K562 (cell line): ENCODE data around the gene OTOGL. TPM values are rescaled to one million over a fixed set of nuclear protein-coding genes. Genes with fewer than 3 reads are reported as not detected.

Source experiments
- ATAC-seq: fragments of 200-7000 bp; cut with Tn5 transposase; 3 replicates; pipeline ENCODE4 v1.9.1; 2020; ENCODE audit warnings: moderate library complexity
- BruUV-seq: library from RNA; stranded (reverse); fragments of 400-500 nt; replicated peaks from 2 replicates; lab custom pipeline; 2021; lab: Mats Ljungman, UMichigan
- CTCF ChIA-PET: fragments of 300-600 bp; formaldehyde crosslinking; extraction: SDS; loops from one replicate; lab custom pipeline; 2021; ENCODE audit warnings: low intra/inter-chr PET ratio; lab: Yijun Ruan, JAX
- POLR2A ChIA-PET: fragments of 300-600, 350-650 bp; sonication (Branson Sonifier 250); formaldehyde crosslinking; extraction: SDS; loops from one replicate; lab custom pipeline; 2021; ENCODE audit warnings: antibody characterized with exemption, inconsistent platforms; lab: Yijun Ruan, JAX
- DNase-seq, 4 experiments: peaks; one replicate each; pipeline versions ENCODE4 v3.0.0 to v3.0.0-alpha.2; 2011 to 2018; ENCODE audit warnings: low spot score in 3 of 4, mixed read lengths in 3 of 4; ENCODE audit errors: extremely low read depth in 1 of 4
- FAIRE-seq: peaks from 2 replicates; lab custom pipeline; 2011; peaks lifted over from hg19 to GRCh38; lab: Jason Lieb, UNC
- H2AFZ ChIP-seq: 2 replicates; pipeline ENCODE4 v1.6.0; 2011; ENCODE audit warnings: low read depth, low read length, control low read depth, inconsistent platforms
- H3K27ac ChIP-seq: fragments of 200-600 bp; 3 replicates; pipeline ENCODE4 v1.8.0; 2011; ENCODE audit warnings: low read depth, mild to moderate bottlenecking, control low read depth, inconsistent platforms, low read length, moderate library complexity, mixed read lengths; ENCODE audit errors: extremely low read depth
- H3K27me3 ChIP-seq, 2 experiments: fragments of 300-600 bp in 1 of 2; 2 replicates in 1 of 2; 3 replicates in 1 of 2; pipeline versions ENCODE4 v1.6.0 to v1.8.0; 2011; ENCODE audit warnings: inconsistent platforms in 2 of 2, low read length in 2 of 2, mild to moderate bottlenecking in 1 of 2, mixed read lengths in 1 of 2, moderate library complexity in 1 of 2; ENCODE audit not compliant: control insufficient read depth in 2 of 2, insufficient read depth in 2 of 2
- H3K36me3 ChIP-seq: fragments of 300-600 bp; 3 replicates; pipeline ENCODE4 v1.8.0; 2011; ENCODE audit warnings: mild to moderate bottlenecking, low read length, inconsistent platforms; ENCODE audit not compliant: control insufficient read depth, insufficient read depth
- H3K4me1 ChIP-seq, 2 experiments: fragments of 200-600 bp in 1 of 2; replicated peaks in 1 of 2; 2 replicates in 1 of 2; 3 replicates in 1 of 2; pipeline versions ENCODE4 v1.5.1 to v1.8.0; 2011; ENCODE audit warnings: inconsistent platforms in 2 of 2, low read length in 2 of 2, mild to moderate bottlenecking in 1 of 2, mixed read lengths in 1 of 2, moderate library complexity in 1 of 2; ENCODE audit not compliant: control insufficient read depth in 2 of 2, insufficient read depth in 2 of 2
- H3K4me2 ChIP-seq: 2 replicates; pipeline ENCODE4 v1.6.1; 2011; ENCODE audit warnings: low read length, control low read depth, inconsistent platforms, mixed read lengths; ENCODE audit not compliant: insufficient read depth
- H3K4me3 ChIP-seq: fragments of 200-600 bp; sonication (generic), shearing (Covaris generic); 2 replicates; pipeline ENCODE4 v1.5.1; 2016; ENCODE audit warnings: control low read depth, inconsistent platforms
- H3K79me2 ChIP-seq: fragments of 200-600 bp; 3 replicates; pipeline ENCODE4 v1.8.0; 2011; ENCODE audit warnings: low read length, inconsistent platforms; ENCODE audit not compliant: control insufficient read depth, insufficient read depth
- H3K9ac ChIP-seq, 2 experiments: 2 replicates each; pipeline versions ENCODE4 v1.6.0 to v1.6.1; 2011; ENCODE audit warnings: low read depth in 2 of 2, low read length in 2 of 2, control low read depth in 1 of 2, inconsistent platforms in 1 of 2, mild to moderate bottlenecking in 1 of 2, mixed read lengths in 1 of 2; ENCODE audit not compliant: insufficient read depth in 1 of 2
- H3K9me1 ChIP-seq: one replicate; pipeline ENCODE4 v1.6.0; 2011; ENCODE audit warnings: inconsistent platforms, mild to moderate bottlenecking, low read length, moderate library complexity; ENCODE audit not compliant: control insufficient read depth, insufficient read depth
- H3K9me3 ChIP-seq: replicated peaks from 2 replicates; pipeline ENCODE4 v1.5.1; 2011; ENCODE audit warnings: low read depth, low read length, inconsistent platforms; ENCODE audit not compliant: control insufficient read depth, insufficient read depth
- H4K20me1 ChIP-seq: replicated peaks from 2 replicates; pipeline ENCODE4 v1.6.1; 2011; ENCODE audit warnings: low read length, inconsistent platforms, mixed read lengths; ENCODE audit not compliant: control insufficient read depth, insufficient read depth
- BRCA1 ChIP-seq, 2 experiments: fragments of 450-650 bp in 1 of 2; sonication (generic) in 1 of 2; formaldehyde crosslinking in 1 of 2; IDR thresholded peaks; 2 replicates each; pipeline versions ENCODE4 v1.5.0 to v1.6.1; 2017 to 2020; ENCODE audit warnings: mild to moderate bottlenecking in 1 of 2, missing genetic modification reagents in 1 of 2
- CBFA2T2 ChIP-seq: fragments of 450-650 bp; conservative IDR thresholded peaks from 2 replicates; pipeline ENCODE4 v1.6.1; 2017; ENCODE audit warnings: mild to moderate bottlenecking
- GTF2E2 ChIP-seq: fragments of 200-800 bp; sonication (Bioruptor generic); IDR thresholded peaks from 2 replicates; pipeline ENCODE4 v1.6.1; 2016; ENCODE audit warnings: missing genetic modification characterization, missing compliant biosample characterization
- NCOR1 ChIP-seq: fragments of 450-650 bp; IDR thresholded peaks from 2 replicates; pipeline ENCODE4 v1.6.1; 2016; ENCODE audit warnings: mild to moderate bottlenecking, moderate library complexity
- NFIC ChIP-seq: fragments of 450-650 bp; IDR thresholded peaks from 2 replicates; pipeline ENCODE4 v1.6.1; 2017; ENCODE audit warnings: mild to moderate bottlenecking, inconsistent platforms
- NFXL1 ChIP-seq: fragments of 450-650 bp; formaldehyde crosslinking; IDR thresholded peaks from 2 replicates; pipeline ENCODE4 v1.4.0; 2021; ENCODE audit warnings: mild to moderate bottlenecking
- POLR2B ChIP-seq: fragments of 450-650 bp; IDR thresholded peaks from 2 replicates; pipeline ENCODE4 v1.6.1; 2018; ENCODE audit warnings: low read depth; ENCODE audit not compliant: partially characterized antibody
- ZNF263 ChIP-seq: sonication (generic); formaldehyde crosslinking; IDR thresholded peaks from 2 replicates; pipeline ENCODE4 v1.8.0; 2022; ENCODE audit warnings: mild to moderate bottlenecking, missing genetic modification reagents, borderline replicate concordance
- ZNF696 ChIP-seq: fragments of 250-450 bp; sonication (Bioruptor Pico); conservative IDR thresholded peaks from 2 replicates; pipeline ENCODE4 v1.4.0; 2020; ENCODE audit warnings: mild to moderate bottlenecking, moderate library complexity
- WGBS: fragments of 100-300 bp; shearing (Covaris generic); methylation state at CpG from one replicate; pipeline ENCODE4 v1.1.6; 2016; ENCODE audit warnings: low coverage, mixed read lengths; ENCODE audit not compliant: insufficient coverage; ENCODE audit errors: missing lambda C conversion rate; 5-methylcytosine and 5-hydroxymethylcytosine counted together
- in situ Hi-C: fragments of 300-500 bp; cut with MboI; formaldehyde crosslinking; loops from 4 replicates; pipeline ENCODE4 v1.15.0; 2018; ENCODE audit warnings: inconsistent platforms, mixed read lengths
- intact Hi-C: fragments of 100-400 bp; cut with micrococcal nuclease; formaldehyde crosslinking; loops from 2 replicates; pipeline ENCODE4 v1.14.2; 2022
- polyA plus RNA-seq, 8 experiments: library from polyadenylated mRNA; depleted of rRNA in 4 of 8; stranded (reverse) in 5 of 8; unstranded in 3 of 8; fragments of >200 nt; fragmentation: Nextera tagmentation in 2 of 8; fragmentation: Illumina TruSeq in 1 of 8; extraction: Ambion mirVana in 2 of 8; extraction: Trizol in 1 of 8; gene quantifications; 2 replicates each; pipeline versions ENCODE4 v1.2.1 to v1.2.3, GENCODE V29; 2011 to 2014; ENCODE audit warnings: inconsistent platforms in 1 of 8, missing spikeins in 1 of 8
- total RNA-seq, 7 experiments: library from RNA; depleted of rRNA in 6 of 7; stranded (reverse); fragments of >200 nt in 6 of 7; fragmentation: Illumina TruSeq in 2 of 7; extraction: Trizol in 2 of 7; gene quantifications; 2 replicates each; pipeline versions ENCODE4 v1.2.1 to v1.2.3, GENCODE V29; 2011 to 2021; ENCODE audit warnings: low replicate concordance in 1 of 7
- TF ChIP-seq, protein P1 (sequence below): fragments of 200-800 bp; sonication (Bioruptor generic); IDR thresholded peaks from 2 replicates; pipeline ENCODE4 v1.6.1; 2017; ENCODE audit warnings: missing genetic modification characterization, missing compliant biosample characterization
- TF ChIP-seq, protein P2 (sequence below): sonication (generic); formaldehyde crosslinking; IDR thresholded peaks from 2 replicates; pipeline ENCODE4 v1.5.0; 2020; ENCODE audit warnings: missing genetic modification reagents
- TF ChIP-seq, protein P3 (sequence below), 2 experiments: fragments of 450-650 bp; conservative IDR thresholded peaks; 2 replicates each; pipeline ENCODE4 v1.6.1; 2017; ENCODE audit warnings: mild to moderate bottlenecking in 2 of 2, moderate library complexity in 2 of 2

The OTOGL gene
- total and polyA plus RNA-seq, 9 of the 15 experiments (the other 6 are each of a cell fraction or from before 2014, with no cell fraction given) = 0.02 to 0.03 TPM; not detected in 7

DNA sequence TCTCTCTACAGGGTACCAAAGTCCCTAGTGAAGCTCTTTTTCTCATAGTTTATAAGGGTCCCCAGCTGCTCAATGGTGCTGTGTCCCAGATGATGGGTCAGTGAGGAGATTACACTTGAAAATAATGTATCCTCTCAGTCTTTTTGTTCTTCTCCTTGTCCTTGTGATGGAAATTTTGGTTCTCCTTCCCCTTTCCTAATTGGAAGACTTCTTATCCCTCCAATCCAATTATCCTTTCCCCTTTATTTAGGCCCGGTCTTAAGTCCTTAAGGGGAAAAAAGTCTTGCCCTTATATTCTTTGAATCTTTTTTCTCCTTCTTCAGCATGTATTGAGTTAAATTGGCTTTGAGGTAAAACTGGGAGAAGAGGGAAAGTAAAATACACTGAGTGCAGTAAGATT, 218.6 kb downstream of the OTOGL start:
- Histone ChIP-seq H3K4me1 (no peaks in the 10 kb centered on the region), H4K20me1 (no peaks in the 10 kb centered on the region), H2AFZ (no peak overlapping the region), H3K4me3 (no peak overlapping the region), H3K36me3 (no peaks in the 10 kb centered on the region), H3K27me3 (no peaks in the 10 kb centered on the region), H3K79me2 (no peaks in the 10 kb centered on the region), H3K9ac (no peak overlapping the region), H3K27ac (no peak overlapping the region), H3K9me3 (no peaks in the 10 kb centered on the region), H3K9me1 (no peaks in the 10 kb centered on the region), H3K4me2 (no peak overlapping the region)
- DNase-seq (no peak), FAIRE-seq (no peak), ATAC-seq (no peak)
- WGBS = 6% methylated on average over 1 of the region's 1 CpG
- TF ChIP-seq NFXL1 (CRISPR knock-in tag) (no peak), GTF2E2 (tag) (no peak), NFIC (no peak)
- in situ Hi-C loops = no loop called here
- ChIA-PET POLR2A (no interaction called here), CTCF (no interaction called here)
- no TSS peak for BruUV-seq
- intact Hi-C loops = no loop called here

DNA sequence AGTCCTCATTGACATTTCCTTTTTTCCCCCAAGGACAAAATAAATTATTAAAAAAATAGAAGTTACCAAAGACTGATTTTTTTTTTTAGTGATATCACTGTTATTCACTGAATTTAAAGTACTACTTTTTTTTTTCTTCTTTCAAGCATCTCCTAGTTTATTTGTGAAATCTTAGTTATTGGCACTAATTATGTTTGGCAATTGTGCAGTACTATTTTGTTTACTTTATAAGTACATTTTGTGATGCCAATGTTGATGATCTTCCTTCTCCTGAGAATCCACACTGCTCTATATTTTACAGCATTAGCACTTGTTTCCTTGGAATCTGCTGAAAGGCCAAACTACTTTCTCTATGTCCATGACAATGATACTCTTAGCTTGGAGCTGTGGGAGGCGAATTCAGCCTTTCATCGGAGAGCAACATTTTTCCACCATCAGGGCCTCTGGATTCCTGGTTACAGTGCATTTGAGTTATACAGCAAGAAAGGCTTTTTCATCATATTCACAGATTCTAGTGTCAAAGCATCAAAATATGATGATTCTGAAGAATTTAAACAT, 220.9 kb downstream of the OTOGL start:
- WGBS = 0% methylated on average over 2 of the region's 2 CpGs
- no peak overlapping the region for H2AFZ ChIP-seq
- no TSS peak for BruUV-seq
- H3K9me3 ChIP-seq = no peaks in the 10 kb centered on the region
- H4K20me1 ChIP-seq = no peaks in the 10 kb centered on the region
- in situ Hi-C loops (no loop called here), intact Hi-C loops (no loop called here)
- H3K79me2 ChIP-seq = no peaks in the 10 kb centered on the region
- no peaks in the 10 kb centered on the region for H3K36me3 ChIP-seq
- H3K27me3 ChIP-seq = no peaks in the 10 kb centered on the region
- H3K9ac ChIP-seq = no peak overlapping the region
- H3K4me3 ChIP-seq = no peak overlapping the region
- DNase-seq (no peak), FAIRE-seq (no peak), ATAC-seq (no peak)
- H3K4me1 ChIP-seq = no peaks in the 10 kb centered on the region
- no peak overlapping the region for H3K27ac ChIP-seq
- no peak overlapping the region for H3K4me2 ChIP-seq
- no peaks in the 10 kb centered on the region for H3K9me1 ChIP-seq
- CTCF ChIA-PET = interaction anchor here (0.7 kb wide), 1 partner anchor 16 kb away, joined by 3 read pairs; no protein-coding TSS in a partner anchor
- POLR2A ChIA-PET = no interaction called here
- TF ChIP-seq BRCA1 (IDR thresholded peaks at IDR 0.05) (no peak), BRCA1 (CRISPR knock-in tag; IDR thresholded peaks at IDR 0.05) (no peak), POLR2B (no peak), NCOR1 (no peak), ZNF263 (CRISPR knock-in tag) (no peak), ZNF696 (CRISPR knock-in tag) (no peak), CBFA2T2 (no peak)
- TF ChIP-seq, protein P1, sequence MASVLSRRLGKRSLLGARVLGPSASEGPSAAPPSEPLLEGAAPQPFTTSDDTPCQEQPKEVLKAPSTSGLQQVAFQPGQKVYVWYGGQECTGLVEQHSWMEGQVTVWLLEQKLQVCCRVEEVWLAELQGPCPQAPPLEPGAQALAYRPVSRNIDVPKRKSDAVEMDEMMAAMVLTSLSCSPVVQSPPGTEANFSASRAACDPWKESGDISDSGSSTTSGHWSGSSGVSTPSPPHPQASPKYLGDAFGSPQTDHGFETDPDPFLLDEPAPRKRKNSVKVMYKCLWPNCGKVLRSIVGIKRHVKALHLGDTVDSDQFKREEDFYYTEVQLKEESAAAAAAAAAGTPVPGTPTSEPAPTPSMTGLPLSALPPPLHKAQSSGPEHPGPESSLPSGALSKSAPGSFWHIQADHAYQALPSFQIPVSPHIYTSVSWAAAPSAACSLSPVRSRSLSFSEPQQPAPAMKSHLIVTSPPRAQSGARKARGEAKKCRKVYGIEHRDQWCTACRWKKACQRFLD (CRISPR knock-in tag) = no peak
- TF ChIP-seq, protein P2, sequence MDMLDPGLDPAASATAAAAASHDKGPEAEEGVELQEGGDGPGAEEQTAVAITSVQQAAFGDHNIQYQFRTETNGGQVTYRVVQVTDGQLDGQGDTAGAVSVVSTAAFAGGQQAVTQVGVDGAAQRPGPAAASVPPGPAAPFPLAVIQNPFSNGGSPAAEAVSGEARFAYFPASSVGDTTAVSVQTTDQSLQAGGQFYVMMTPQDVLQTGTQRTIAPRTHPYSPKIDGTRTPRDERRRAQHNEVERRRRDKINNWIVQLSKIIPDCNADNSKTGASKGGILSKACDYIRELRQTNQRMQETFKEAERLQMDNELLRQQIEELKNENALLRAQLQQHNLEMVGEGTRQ (CRISPR knock-in tag) = no peak
- TF ChIP-seq, protein P3, sequence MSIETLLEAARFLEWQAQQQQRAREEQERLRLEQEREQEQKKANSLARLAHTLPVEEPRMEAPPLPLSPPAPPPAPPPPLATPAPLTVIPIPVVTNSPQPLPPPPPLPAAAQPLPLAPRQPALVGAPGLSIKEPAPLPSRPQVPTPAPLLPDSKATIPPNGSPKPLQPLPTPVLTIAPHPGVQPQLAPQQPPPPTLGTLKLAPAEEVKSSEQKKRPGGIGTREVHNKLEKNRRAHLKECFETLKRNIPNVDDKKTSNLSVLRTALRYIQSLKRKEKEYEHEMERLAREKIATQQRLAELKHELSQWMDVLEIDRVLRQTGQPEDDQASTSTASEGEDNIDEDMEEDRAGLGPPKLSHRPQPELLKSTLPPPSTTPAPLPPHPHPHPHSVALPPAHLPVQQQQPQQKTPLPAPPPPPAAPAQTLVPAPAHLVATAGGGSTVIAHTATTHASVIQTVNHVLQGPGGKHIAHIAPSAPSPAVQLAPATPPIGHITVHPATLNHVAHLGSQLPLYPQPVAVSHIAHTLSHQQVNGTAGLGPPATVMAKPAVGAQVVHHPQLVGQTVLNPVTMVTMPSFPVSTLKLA (conservative IDR thresholded peaks at IDR 0.05) = no peak
